Head of caudate nucleus (tissue), 42 donors: ENCODE results near the gene HNRNPLL.
"Not testable (repeated sequence)": the region's sequence is repeated elsewhere in the genome, so short reads cannot be mapped to it uniquely, and the experiment has no call there.

Experiments
- DNase-seq, 42 donors: peaks; one replicate each; pipeline versions ENCODE4 v3.0.0 to v3.0.0-alpha.2; 2020 to 2021; ENCODE audit warnings: mixed read lengths in 7 of 42
- intact Hi-C: fragments of 100-400 bp; cut with DNase I; formaldehyde crosslinking; loops from one replicate; pipeline ENCODE4 v1.15.0; 2022

HNRNPLL gene

DNA sequence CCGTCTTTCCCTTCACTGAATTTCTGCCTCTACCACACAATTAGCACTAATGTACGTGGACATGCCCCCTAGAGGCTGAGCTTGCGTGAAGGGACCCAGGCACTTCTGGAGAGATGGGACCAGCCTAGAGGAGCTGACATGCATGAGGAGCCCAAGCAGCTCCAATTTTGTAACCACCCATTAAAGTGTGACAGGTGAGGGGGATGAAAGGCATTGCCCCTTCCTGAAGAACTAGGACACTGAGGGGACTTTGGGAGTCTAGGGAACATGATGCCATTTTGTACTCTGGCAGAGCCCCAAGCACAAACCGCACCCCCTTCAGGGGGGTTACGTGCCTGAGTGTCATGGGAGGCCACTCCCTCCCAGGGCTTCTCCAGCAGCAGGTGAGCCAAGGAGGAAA, 63.6 kb downstream of the HNRNPLL start:
- no peak for DNase-seq
- intact Hi-C loops, result no loop called here

- DNase-seq, result no peak
- intact Hi-C loops, result no loop called here
Measured at GRCh38 chr2:38537937-38538525, 64.7 kb downstream of the HNRNPLL start.

GRCh38 chr2:38537296-38537695, 65.4 kb downstream of the HNRNPLL start:
- intact Hi-C loops, result not testable (repeated sequence)

GRCh38 chr2:38535744-38536506, 66.8 kb downstream of the HNRNPLL start:
- intact Hi-C loops, result no loop called here
- peak; percentile 54 to 91 (median 81) for DNase-seq

More at GRCh38 chr2:38537296-38537695, 65.4 kb downstream of the HNRNPLL start:
- DNase-seq, result not testable (repeated sequence)

- intact Hi-C loops, result no loop called here
Measured at GRCh38 chr2:38535404-38535743, 67.4 kb downstream of the HNRNPLL start.

DNA sequence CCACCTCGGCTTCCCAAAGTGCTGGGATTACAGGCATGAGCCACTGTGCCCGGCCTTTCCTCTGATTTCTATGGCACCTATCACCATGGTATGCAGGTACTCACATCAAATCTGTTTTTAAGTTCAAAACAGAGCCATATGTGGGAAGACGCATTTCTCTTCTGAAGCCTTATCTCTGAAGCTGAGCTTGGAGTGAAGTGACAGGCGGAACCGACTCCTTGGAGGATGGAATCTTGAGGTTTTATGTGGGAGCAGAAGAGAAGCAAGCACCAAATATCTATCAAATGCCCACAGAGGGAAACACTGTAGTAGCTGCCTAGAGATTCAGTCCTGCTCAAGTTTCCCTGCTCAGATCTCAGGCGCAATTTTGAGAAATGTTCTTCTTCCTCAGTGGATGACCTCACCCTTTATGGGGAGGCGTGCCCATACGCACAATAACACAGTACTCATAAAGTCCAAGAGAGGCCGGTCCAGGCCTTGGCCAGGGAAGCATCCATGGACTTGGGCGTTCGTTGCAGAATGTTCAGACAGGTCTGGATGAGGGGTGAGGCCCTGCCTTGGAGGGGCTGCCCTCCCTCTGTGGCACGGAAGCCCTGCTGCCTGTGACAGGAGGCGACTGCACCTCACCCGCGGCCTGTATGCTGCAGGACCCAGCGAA, 67.9 kb downstream of the HNRNPLL start:
- intact Hi-C loops, result no loop called here
- DNase-seq, result peak in 6 of 42 donors; percentile 19 to 64 (median 42)

More at GRCh38 chr2:38535404-38535743, 67.4 kb downstream of the HNRNPLL start:
- DNase-seq, result no peak

DNA sequence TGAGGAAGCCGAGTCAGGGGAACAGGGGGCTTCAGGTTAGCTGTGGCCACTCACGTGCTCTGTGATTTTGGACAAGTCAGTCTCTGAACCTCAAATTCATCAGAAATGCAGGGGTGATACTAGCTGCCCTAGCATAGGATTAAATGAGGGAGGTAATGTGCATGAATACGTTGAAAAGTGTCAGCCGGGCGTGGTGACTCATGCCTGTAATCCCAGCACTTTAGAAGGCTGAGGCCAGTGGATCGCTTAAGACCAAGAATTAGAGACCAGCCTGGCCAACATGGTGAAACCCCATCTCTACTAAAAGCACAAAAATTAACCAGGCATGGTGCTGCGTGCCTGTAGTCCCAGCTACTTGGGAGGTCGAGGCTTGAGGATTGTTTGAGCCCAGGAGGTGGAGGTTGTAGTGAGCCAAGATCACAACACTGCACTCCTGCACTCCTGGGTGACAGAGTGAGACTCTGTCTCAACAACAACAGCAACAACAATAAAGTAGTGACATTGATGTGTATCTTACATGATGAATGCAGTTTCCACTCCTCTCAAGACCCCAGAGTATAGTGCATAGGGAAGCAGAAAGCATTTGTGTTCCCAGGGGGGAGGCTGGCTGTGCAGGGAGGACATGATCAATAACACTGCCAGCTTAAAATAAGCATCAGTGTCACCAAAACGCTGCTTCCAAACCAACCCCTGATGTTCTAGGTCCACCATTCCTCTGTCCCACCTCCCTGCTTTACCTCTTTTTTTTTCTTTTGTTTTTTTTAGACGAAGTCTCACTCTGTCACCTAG, 68.8 kb downstream of the HNRNPLL start:
- intact Hi-C loops, result no loop called here
- no peak for DNase-seq

- DNase-seq, result peak in 10 of 42 donors; percentile 11 to 47 (median 29)
- intact Hi-C loops, result no loop called here
Measured at GRCh38 chr2:38533180-38533579, 69.5 kb downstream of the HNRNPLL start.

- DNase-seq, result no peak
- intact Hi-C loops, result no loop called here
Measured at GRCh38 chr2:38532366-38532765, 70.4 kb downstream of the HNRNPLL start.

DNA sequence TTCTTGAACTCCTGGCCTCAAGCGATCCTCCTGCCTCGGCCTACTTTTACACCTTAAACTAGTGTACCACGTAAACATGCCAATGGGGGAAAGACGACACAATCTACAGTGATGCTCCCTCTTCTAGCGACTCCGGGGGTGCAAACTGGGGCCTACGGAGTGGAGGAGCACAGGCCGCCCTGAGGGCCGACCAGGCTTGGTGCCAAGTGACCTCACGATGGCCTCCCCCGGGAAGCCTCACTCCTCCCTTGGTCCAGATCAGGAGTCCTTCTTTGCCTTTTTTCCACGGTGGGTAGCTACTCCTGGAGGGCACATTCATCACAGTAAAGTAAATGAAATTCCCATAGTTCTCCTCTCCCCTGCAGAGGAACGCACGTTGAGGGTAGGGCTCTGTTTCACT, 73.5 kb downstream of the HNRNPLL start:
- intact Hi-C loops, result no loop called here
- DNase-seq, result no peak

DNA sequence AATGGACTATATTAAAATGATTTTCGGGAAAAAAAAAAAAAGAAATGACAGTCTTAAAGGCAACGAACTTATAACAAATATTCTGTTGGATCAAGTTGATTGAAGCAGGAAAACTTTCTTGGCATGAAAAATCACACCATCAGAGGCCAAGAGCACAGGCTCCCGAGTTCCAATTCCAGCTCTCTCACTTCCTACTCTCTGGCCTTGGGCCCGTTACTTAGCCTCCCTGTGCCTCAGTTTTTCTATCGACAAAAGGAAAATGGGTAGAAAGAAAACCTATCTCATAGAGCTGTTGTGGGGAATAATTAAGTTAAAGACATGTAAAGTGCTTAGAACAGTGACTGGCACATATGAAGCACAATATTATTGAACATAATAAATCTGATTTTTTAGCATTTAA, 74.2 kb downstream of the HNRNPLL start:
- intact Hi-C loops, result no loop called here
- DNase-seq, result no peak

GRCh38 chr2:38528008-38528442, 74.7 kb downstream of the HNRNPLL start:
- peak in 40 of 42 donors; percentile 44 to 88 (median 70) for DNase-seq
- intact Hi-C loops, result no loop called here

DNA sequence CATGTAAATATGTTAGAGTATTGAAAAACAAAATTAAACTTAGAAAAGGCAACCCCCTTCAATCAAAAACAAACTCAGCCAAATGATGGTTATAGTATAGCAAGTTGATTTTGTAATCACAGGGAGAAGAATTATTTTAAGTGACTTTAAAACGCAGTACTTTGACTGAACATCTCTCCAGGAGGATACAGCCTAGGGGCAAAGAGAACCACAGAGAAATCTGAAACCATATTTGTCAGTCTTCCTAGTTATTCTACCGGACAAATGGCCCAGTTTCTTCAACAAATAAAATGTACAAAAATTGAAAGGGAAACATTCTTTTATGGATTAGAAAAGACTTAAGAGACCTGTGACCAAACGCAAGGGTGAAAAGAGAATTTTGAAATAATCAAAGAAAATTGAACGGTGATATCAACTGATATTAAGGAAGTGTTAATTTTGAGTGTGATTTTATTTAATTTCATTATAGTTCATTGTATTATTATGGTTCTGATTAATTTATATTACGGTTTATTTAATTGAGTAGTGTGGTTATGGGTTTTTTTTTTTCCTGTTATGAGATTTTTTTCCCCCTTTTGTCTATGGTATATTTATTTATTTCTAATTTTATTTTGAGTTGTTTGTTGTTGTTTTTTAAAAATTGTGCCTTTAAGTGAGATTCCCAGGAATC, 75.3 kb downstream of the HNRNPLL start:
- intact Hi-C loops, result no loop called here
- no peak for DNase-seq

DNA sequence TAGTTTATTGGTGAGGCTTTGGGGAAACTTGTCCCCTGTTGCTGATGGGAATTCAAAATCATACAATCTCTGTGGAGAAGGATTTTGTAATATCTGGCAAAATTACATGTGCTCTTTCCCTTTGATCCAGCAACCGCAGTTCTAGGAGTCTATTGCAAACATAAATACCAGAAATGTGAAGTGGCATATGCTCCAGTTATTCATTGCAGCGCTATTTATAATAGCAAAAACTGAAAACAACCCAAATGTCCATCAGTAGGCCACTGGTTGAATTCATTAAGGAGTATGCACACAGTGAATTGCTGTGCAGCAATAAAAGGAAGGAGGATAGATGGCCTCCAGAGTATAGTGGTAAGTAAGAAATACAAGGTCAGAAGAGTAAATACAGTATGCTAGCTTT, 76.5 kb downstream of the HNRNPLL start:
- intact Hi-C loops, result no loop called here
- no peak for DNase-seq

DNA sequence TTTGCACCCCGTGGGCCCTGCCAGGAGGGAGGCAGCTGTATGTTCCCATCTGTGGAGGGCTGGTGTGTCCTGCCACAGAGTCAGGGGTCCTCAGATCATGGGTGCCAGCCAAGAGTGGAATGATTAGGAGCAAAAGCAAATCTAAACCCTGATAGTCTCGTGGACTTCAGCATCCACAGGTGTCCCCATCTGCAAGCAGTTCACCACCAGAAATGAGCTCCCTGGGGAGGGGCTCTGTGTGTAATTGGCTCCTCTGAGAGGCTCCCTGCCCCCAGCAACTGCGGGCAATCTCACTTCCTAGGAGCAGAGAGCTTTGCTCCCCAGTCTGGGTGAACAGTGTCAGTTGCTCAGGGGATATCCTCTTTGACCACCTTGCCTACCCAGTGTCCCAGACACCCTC, 78.1 kb downstream of the HNRNPLL start:
- DNase-seq, result no peak
- intact Hi-C loops, result no loop called here

- intact Hi-C loops, result no loop called here
Measured at GRCh38 chr2:38523728-38524437, 78.8 kb downstream of the HNRNPLL start.

DNA sequence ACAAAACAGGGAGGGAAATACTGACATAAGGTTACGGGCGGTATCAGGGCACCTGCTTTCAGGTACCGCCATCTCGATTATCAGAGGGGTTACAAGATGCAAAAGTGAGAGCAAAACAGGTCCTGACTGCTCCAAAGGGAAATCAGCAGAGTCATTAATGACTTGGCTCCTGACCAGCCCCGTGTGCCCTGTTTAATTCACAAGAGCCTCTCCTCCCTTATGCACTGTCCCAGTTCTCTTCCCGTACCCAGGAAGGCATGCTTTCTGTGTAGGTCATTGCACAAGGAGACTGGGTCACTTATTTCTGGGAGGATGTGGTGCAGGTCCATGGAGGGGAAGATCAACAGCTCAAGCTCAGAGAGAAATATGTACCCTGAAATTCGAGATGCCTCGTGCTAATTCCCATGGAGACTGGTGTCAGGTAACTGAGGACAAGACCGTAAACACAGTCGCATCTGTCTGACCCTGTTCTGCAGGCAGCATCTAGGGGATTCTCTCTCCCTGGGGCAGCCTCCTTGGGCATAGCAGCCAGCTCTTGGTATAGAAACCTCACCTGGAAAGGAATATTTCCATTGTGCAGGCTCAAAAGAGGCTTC, 79.9 kb downstream of the HNRNPLL start:
- peak in 1 of 42 donors; percentile 27 for DNase-seq
- intact Hi-C loops, result no loop called here

More at GRCh38 chr2:38523728-38524437, 78.8 kb downstream of the HNRNPLL start:
- DNase-seq, result peak in 1 of 42 donors; percentile 39

- no peak for DNase-seq
- intact Hi-C loops, result no loop called here
Measured at GRCh38 chr2:38521835-38522234, 80.9 kb downstream of the HNRNPLL start.
